SK-N-SH treated with all-trans-retinoic acid at 6 μM for 48 hours (cell line): ENCODE measurements around the gene FAM177A1.
"Not testable (repeated sequence)": the region's sequence is repeated elsewhere in the genome, so short reads cannot be mapped to it uniquely, and the experiment has no call there.

ENCODE experiments used
- ATAC-seq: fragments of 200-7000 bp; cut with Tn5 transposase; 3 replicates; pipeline ENCODE4 v1.9.1; 2020; ENCODE audit warnings: mild to moderate bottlenecking, moderate library complexity
- ARNTL ChIP-seq: fragments of 450-650 bp; formaldehyde crosslinking; IDR thresholded peaks from 2 replicates; pipeline ENCODE4 v1.5.0; 2020; ENCODE audit warnings: low read depth, mild to moderate bottlenecking, moderate library complexity, borderline replicate concordance
- BACH2 ChIP-seq: fragments of 250-450 bp; sonication (Bioruptor Pico); IDR thresholded peaks from 2 replicates; pipeline ENCODE4 v1.9.0; 2021; ENCODE audit warnings: mild to moderate bottlenecking, borderline replicate concordance
- CSDC2 ChIP-seq: fragments of 250-450 bp; sonication (Bioruptor Pico); IDR thresholded peaks from 2 replicates; pipeline ENCODE4 v1.5.0; 2020; ENCODE audit warnings: mild to moderate bottlenecking, moderate library complexity
- CSRNP3 ChIP-seq: fragments of 250-450 bp; sonication (Bioruptor Pico); IDR thresholded peaks from 2 replicates; pipeline ENCODE4 v1.5.1; 2021; ENCODE audit warnings: mild to moderate bottlenecking, moderate library complexity
- ESRRG ChIP-seq: fragments of 250-450 bp; sonication (Bioruptor Pico); IDR thresholded peaks from 2 replicates; pipeline ENCODE4 v1.6.1; 2021; ENCODE audit warnings: mild to moderate bottlenecking
- GLIS3 ChIP-seq: fragments of 250-450 bp; sonication (Bioruptor Pico); IDR thresholded peaks from 2 replicates; pipeline ENCODE4 v1.5.0; 2020; ENCODE audit warnings: mild to moderate bottlenecking, moderate library complexity
- ISL1 ChIP-seq: fragments of 250-450 bp; sonication (Bioruptor Pico); IDR thresholded peaks from 2 replicates; pipeline ENCODE4 v2.1.2; 2022; ENCODE audit warnings: mild to moderate bottlenecking, moderate library complexity
- OSR1 ChIP-seq: fragments of 250-450 bp; sonication (Bioruptor Pico); IDR thresholded peaks from 2 replicates; pipeline ENCODE4 v1.8.0; 2022; ENCODE audit warnings: moderate library complexity, mild to moderate bottlenecking, inconsistent platforms
- PPARA ChIP-seq: fragments of 250-450 bp; sonication (Bioruptor Pico); IDR thresholded peaks from 2 replicates; pipeline ENCODE4 v1.5.0; 2020; ENCODE audit warnings: mild to moderate bottlenecking, borderline replicate concordance
- RARB ChIP-seq: fragments of 250-450 bp; sonication (Bioruptor Pico); IDR thresholded peaks from 2 replicates; pipeline ENCODE4 v1.8.0; 2021; ENCODE audit warnings: mild to moderate bottlenecking, moderate library complexity
- TCF4 ChIP-seq: fragments of 250-450 bp; sonication (Bioruptor Pico); IDR thresholded peaks from 2 replicates; pipeline ENCODE4 v1.8.0; 2021; ENCODE audit warnings: mild to moderate bottlenecking, moderate library complexity, borderline replicate concordance
- TOX ChIP-seq: fragments of 250-450 bp; sonication (Bioruptor Pico); IDR thresholded peaks from 2 replicates; pipeline ENCODE4 v1.8.0; 2021; ENCODE audit warnings: mild to moderate bottlenecking, moderate library complexity, borderline replicate concordance
- TSHZ2 ChIP-seq: fragments of 250-450 bp; sonication (Bioruptor Pico); IDR thresholded peaks from 2 replicates; pipeline ENCODE4 v1.5.0; 2020; ENCODE audit warnings: mild to moderate bottlenecking, moderate library complexity
- ZFP3 ChIP-seq: fragments of 250-450 bp; sonication (Bioruptor Pico); IDR thresholded peaks from 2 replicates; pipeline ENCODE4 v1.5.0; 2020; ENCODE audit warnings: mild to moderate bottlenecking, moderate library complexity
- ZFP30 ChIP-seq: fragments of 450-650 bp; formaldehyde crosslinking; IDR thresholded peaks from 2 replicates; pipeline ENCODE4 v1.5.0; 2022; ENCODE audit warnings: mild to moderate bottlenecking, moderate library complexity
- ZNF565 ChIP-seq: fragments of 450-650 bp; formaldehyde crosslinking; conservative IDR thresholded peaks from 2 replicates; pipeline ENCODE4 v1.5.0; 2020; ENCODE audit warnings: low read depth, mild to moderate bottlenecking, moderate library complexity
- ZNF70 ChIP-seq: fragments of 450-650 bp; formaldehyde crosslinking; IDR thresholded peaks from 2 replicates; pipeline ENCODE4 v1.5.0; 2020; ENCODE audit warnings: mild to moderate bottlenecking, moderate library complexity
- ZNF8 ChIP-seq: fragments of 450-650 bp; formaldehyde crosslinking; IDR thresholded peaks from 2 replicates; pipeline ENCODE4 v1.5.0; 2020; ENCODE audit warnings: mild to moderate bottlenecking, moderate library complexity

FAM177A1 gene

GRCh38 chr14:35085441-35085840 is 39.4 kb downstream of the FAM177A1 start:
- TF ChIP-seq ZNF8 (CRISPR knock-in tag) = no peak
- TF ChIP-seq, all 23 proteins: peak for 0

GRCh38 chr14:35088514-35088913 is 42.4 kb downstream of the FAM177A1 start:
- peak; percentile 53 for ATAC-seq
- TF ChIP-seq TSHZ2 (no peak), ZFP3 (CRISPR knock-in tag) (no peak), CSDC2 (CRISPR knock-in tag) (no peak), TOX (CRISPR knock-in tag) (no peak), OSR1 (no peak), ZNF70 (CRISPR knock-in tag) (no peak), PPARA (CRISPR knock-in tag) (no peak), TCF4 (CRISPR knock-in tag) (no peak), BACH2 (CRISPR knock-in tag) (no peak), ZNF565 (no peak), ESRRG (CRISPR knock-in tag) (no peak), ISL1 (CRISPR knock-in tag) (no peak), CSRNP3 (CRISPR knock-in tag) (no peak), ZNF8 (CRISPR knock-in tag) (no peak)

More at GRCh38 chr14:35085441-35085840, 39.4 kb downstream of the FAM177A1 start:
- no peak for ATAC-seq

- ATAC-seq = not testable (repeated sequence)
Measured at GRCh38 chr14:35094645-35095044, 48.6 kb downstream of the FAM177A1 start.

GRCh38 chr14:35107866-35108265 is 61.8 kb downstream of the FAM177A1 start:
- no peak for ATAC-seq
- no peak for TF ChIP-seq TSHZ2
- no peak for TF ChIP-seq OSR1
- no peak for TF ChIP-seq ZNF565
- no peak for TF ChIP-seq ZNF70 (CRISPR knock-in tag)
- TF ChIP-seq, all 23 proteins: peak for 0

- ATAC-seq = no peak
Measured at GRCh38 chr14:35112641-35113040, 66.6 kb downstream of the FAM177A1 start.

More at GRCh38 chr14:35112641-35113040, 66.6 kb downstream of the FAM177A1 start:
- TF ChIP-seq TSHZ2 (no peak), ZNF8 (CRISPR knock-in tag) (no peak), GLIS3 (CRISPR knock-in tag) (no peak), OSR1 (no peak), ZFP3 (CRISPR knock-in tag) (no peak), ESRRG (CRISPR knock-in tag) (no peak), ZFP30 (CRISPR knock-in tag) (no peak), RARB (CRISPR knock-in tag) (no peak), BACH2 (CRISPR knock-in tag) (no peak), ARNTL (CRISPR knock-in tag) (no peak), TOX (CRISPR knock-in tag) (no peak), TCF4 (CRISPR knock-in tag) (no peak), ISL1 (CRISPR knock-in tag) (no peak)
